ENCODE results near the gene GLP2R. TPM values are rescaled to one million over a fixed set of nuclear protein-coding genes. Genes with fewer than 3 reads are reported as not detected.

GLP2R gene
- total RNA-seq, 4 donors from 2014 or later: 0.21 to 0.87 (median 0.59) TPM; not detected in 1

- DNase-seq (ENCODE audit: low spot score in 2 of 2): no peak
- peaks cover 0 to 4% (median 1%) of the 10 kb centered on the region in 4 donors for H3K4me1 ChIP-seq
- H3K9me3 ChIP-seq: peaks cover 0 to 28% (median 13%) of the 10 kb centered on the region in 4 donors
- no peaks in the 10 kb centered on the region for H3K36me3 ChIP-seq
- TF ChIP-seq CTCF (IDR thresholded peaks at IDR 0.05) (no peak), EP300 (IDR thresholded peaks at IDR 0.05) (peak in 1 of 2 donors; percentile 61)
- 80 to 88% methylated on average over 3 of the region's 3 CpGs for WGBS, 2 donors
- no peak overlapping the region for H3K27ac ChIP-seq
- no peak overlapping the region for H3K4me3 ChIP-seq
- H3K27me3 ChIP-seq: no peaks in the 10 kb centered on the region
Observed at GRCh38 chr17:9880582-9880999, 54.9 kb downstream of the GLP2R start.

- no peaks in the 10 kb centered on the region for H3K4me1 ChIP-seq
- H3K4me3 ChIP-seq: no peak overlapping the region
- DNase-seq (ENCODE audit: low spot score in 2 of 2): no peak
- peaks cover 0 to 28% (median 13%) of the 10 kb centered on the region in 4 donors for H3K9me3 ChIP-seq
- TF ChIP-seq CTCF (IDR thresholded peaks at IDR 0.05): no peak
- no peak for TF ChIP-seq EP300 (IDR thresholded peaks at IDR 0.05)
- no peak for TF ChIP-seq POLR2A (IDR thresholded peaks at IDR 0.05)
- no peak overlapping the region for H3K27ac ChIP-seq
- no peaks in the 10 kb centered on the region for H3K36me3 ChIP-seq
- no peaks in the 10 kb centered on the region for H3K27me3 ChIP-seq
Observed at GRCh38 chr17:9883451-9883850, 57.7 kb downstream of the GLP2R start.

DNA sequence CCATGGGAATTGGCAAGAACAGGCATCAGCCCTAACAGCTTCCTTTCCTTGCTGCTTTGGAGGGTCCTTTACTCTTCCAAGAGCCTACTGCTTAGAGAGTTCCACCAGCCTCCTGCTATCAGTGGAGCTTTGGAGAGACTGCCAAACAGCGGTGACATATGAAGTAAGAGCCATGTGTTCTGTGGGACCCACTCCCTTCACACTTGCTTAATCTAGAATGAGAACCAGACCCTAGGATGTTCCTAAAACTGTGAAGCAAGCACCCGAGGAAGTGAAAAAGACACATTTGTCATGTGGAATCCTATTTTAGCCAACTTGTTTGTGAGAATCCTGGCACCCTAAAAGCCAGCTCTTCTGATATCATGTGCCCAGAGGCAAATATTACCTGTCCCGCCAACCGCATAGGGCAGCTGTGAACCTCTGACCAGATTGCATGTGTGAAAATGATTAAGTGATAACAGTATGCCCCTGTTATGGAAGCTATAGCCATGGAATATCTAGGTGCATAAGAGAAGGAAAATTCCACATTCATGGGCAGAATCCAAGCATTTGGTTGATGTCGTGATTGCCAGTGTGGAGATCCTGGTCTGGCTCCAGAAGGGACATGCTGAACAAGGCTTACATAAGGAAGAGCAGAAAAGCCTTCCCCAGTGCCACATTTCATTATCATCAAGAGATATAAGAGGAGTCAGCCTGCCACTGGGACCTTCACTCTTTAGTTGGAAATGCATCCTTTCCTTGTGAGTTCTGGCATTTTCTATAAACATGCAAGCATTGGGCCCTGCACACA lies 60.6 kb downstream of the GLP2R start:
- Histone ChIP-seq H3K36me3 (no peaks in the 10 kb centered on the region), H3K27me3 (no peaks in the 10 kb centered on the region), H3K4me3 (no peak overlapping the region), H3K9me3 (peaks cover 0 to 28% (median 13%) of the 10 kb centered on the region in 4 donors), H3K27ac (no peak overlapping the region), H3K4me1 (no peaks in the 10 kb centered on the region)
- no peak for DNase-seq (ENCODE audit: low spot score in 2 of 2)
- no peak for TF ChIP-seq CTCF (IDR thresholded peaks at IDR 0.05)
- TF ChIP-seq EP300 (IDR thresholded peaks at IDR 0.05): no peak
- TF ChIP-seq POLR2A (IDR thresholded peaks at IDR 0.05): no peak
- WGBS, 2 donors: 79 to 89% methylated on average over 5 of the region's 5 CpGs

GRCh38 chr17:9887508-9887907 lies 61.8 kb downstream of the GLP2R start:
- H3K4me1 ChIP-seq: no peaks in the 10 kb centered on the region
- H3K9me3 ChIP-seq: peaks cover 0 to 23% (median 9%) of the 10 kb centered on the region in 4 donors
- TF ChIP-seq POLR2A (IDR thresholded peaks at IDR 0.05): no peak
- no peak for TF ChIP-seq EP300 (IDR thresholded peaks at IDR 0.05)
- no peak for TF ChIP-seq CTCF (IDR thresholded peaks at IDR 0.05)
- H3K27ac ChIP-seq: no peak overlapping the region
- no peak overlapping the region for H3K4me3 ChIP-seq
- H3K36me3 ChIP-seq: no peaks in the 10 kb centered on the region
- H3K27me3 ChIP-seq: no peaks in the 10 kb centered on the region
- 86 to 90% methylated on average over 8 of the region's 8 CpGs for WGBS, 2 donors
- DNase-seq (ENCODE audit: low spot score in 2 of 2): no peak

DNA sequence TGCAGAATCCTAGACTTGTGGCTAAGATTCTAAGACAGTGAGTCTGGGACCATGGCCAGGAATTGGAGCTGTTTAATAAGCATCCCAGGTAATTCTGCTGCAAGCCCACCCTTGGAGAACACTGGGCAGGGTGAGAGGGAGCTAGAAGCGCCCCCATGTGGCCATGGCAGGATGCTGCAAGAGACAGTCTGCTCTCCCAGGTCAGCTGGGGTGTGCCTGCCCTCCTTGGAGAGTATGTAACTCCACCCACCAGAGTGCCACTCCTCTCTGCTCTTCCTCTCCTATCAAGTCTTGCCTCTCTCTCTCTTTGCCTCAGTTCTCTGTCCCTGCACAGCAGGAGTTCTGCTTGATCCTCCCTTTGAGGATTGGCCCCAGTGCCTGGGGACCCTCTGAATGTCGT lies 64.4 kb downstream of the GLP2R start:
- 19 to 38% methylated on average over 2 of the region's 2 CpGs for WGBS, 2 donors
- no peak for DNase-seq (ENCODE audit: low spot score in 2 of 2)
- H3K9me3 ChIP-seq: peaks cover 0 to 7% (median 0%) of the 10 kb centered on the region in 4 donors
- no peaks in the 10 kb centered on the region for H3K36me3 ChIP-seq
- no peaks in the 10 kb centered on the region for H3K27me3 ChIP-seq
- TF ChIP-seq EP300 (IDR thresholded peaks at IDR 0.05): no peak
- TF ChIP-seq CTCF (IDR thresholded peaks at IDR 0.05): no peak
- TF ChIP-seq POLR2A (IDR thresholded peaks at IDR 0.05): no peak
- no peak overlapping the region for H3K4me3 ChIP-seq
- no peaks in the 10 kb centered on the region for H3K4me1 ChIP-seq
- no peak overlapping the region for H3K27ac ChIP-seq
